Nephron (organoid): ENCODE measurements around the gene NDUFC2.
"Not testable (repeated sequence)": the region's sequence is repeated elsewhere in the genome, so short reads cannot be mapped to it uniquely, and the experiment has no call there.

Source experiments
- H3K27ac Mint-ChIP-seq, 3 experiments: 2 replicates each; pipeline ENCODE4 v1.8.0; 2020; ENCODE audit warnings: mixed read lengths in 3 of 3, mild to moderate bottlenecking in 2 of 3, moderate library complexity in 1 of 3
- H3K27me3 Mint-ChIP-seq: 2 replicates; pipeline ENCODE4 v1.8.0; 2021; ENCODE audit warnings: low read depth, mild to moderate bottlenecking, moderate library complexity, mixed read lengths
- H3K36me3 Mint-ChIP-seq: 2 replicates; pipeline ENCODE4 v1.8.0; 2020; ENCODE audit warnings: low read depth, mixed read lengths
- H3K4me1 Mint-ChIP-seq: 2 replicates; pipeline ENCODE4 v1.8.0; 2020; ENCODE audit warnings: mixed read lengths
- H3K4me3 Mint-ChIP-seq, 3 experiments: 2 replicates each; pipeline ENCODE4 v1.8.0; 2020; ENCODE audit warnings: mild to moderate bottlenecking in 3 of 3, mixed read lengths in 3 of 3, moderate library complexity in 2 of 3
- H3K9me3 Mint-ChIP-seq: 2 replicates; pipeline ENCODE4 v1.8.0; 2020; ENCODE audit warnings: mixed read lengths
- TF ChIP-seq, protein P1 (sequence below), 3 experiments: fragments of 200-600 bp; sonication (generic); IDR thresholded peaks; one replicate each; pipeline ENCODE4 v1.5.0; 2021; ENCODE audit warnings: antibody characterized with exemption in 3 of 3; ENCODE audit not compliant: unreplicated experiment in 3 of 3

The NDUFC2 gene

DNA sequence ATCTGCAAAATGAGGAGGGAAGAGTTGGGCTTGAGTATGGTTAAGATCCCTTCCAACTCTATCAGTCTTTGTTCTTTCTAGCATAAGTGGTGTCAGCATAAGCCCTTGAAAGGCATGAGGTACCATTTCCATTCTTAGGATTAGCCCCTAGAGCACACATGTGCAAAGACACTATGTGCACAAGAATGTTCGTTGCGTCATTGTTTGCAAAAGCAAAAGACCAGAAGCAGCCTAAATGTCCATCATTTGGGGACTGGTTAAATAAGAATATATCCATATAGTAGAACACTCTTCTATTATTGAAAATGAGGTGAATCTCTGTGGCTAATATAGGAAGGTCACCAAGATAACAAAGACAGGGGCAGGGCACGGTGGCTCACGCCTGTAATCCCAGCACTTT lies 46.6 kb downstream of the NDUFC2 start:
- peaks cover 4% of the 10 kb centered on the region for H3K27me3 Mint-ChIP-seq
- H3K36me3 Mint-ChIP-seq = no peaks in the 10 kb centered on the region
- TF ChIP-seq, protein P1, sequence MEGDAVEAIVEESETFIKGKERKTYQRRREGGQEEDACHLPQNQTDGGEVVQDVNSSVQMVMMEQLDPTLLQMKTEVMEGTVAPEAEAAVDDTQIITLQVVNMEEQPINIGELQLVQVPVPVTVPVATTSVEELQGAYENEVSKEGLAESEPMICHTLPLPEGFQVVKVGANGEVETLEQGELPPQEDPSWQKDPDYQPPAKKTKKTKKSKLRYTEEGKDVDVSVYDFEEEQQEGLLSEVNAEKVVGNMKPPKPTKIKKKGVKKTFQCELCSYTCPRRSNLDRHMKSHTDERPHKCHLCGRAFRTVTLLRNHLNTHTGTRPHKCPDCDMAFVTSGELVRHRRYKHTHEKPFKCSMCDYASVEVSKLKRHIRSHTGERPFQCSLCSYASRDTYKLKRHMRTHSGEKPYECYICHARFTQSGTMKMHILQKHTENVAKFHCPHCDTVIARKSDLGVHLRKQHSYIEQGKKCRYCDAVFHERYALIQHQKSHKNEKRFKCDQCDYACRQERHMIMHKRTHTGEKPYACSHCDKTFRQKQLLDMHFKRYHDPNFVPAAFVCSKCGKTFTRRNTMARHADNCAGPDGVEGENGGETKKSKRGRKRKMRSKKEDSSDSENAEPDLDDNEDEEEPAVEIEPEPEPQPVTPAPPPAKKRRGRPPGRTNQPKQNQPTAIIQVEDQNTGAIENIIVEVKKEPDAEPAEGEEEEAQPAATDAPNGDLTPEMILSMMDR (IDR thresholded peaks at IDR 0.05; ENCODE audit: unreplicated experiment in 3 of 3) = no peak
- H3K9me3 Mint-ChIP-seq = no peaks in the 10 kb centered on the region
- H3K4me1 Mint-ChIP-seq = peaks cover 32% of the 10 kb centered on the region
- peak overlapping the region; percentile 21 to 78 (median 57) for H3K27ac Mint-ChIP-seq
- H3K4me3 Mint-ChIP-seq = no peak overlapping the region

DNA sequence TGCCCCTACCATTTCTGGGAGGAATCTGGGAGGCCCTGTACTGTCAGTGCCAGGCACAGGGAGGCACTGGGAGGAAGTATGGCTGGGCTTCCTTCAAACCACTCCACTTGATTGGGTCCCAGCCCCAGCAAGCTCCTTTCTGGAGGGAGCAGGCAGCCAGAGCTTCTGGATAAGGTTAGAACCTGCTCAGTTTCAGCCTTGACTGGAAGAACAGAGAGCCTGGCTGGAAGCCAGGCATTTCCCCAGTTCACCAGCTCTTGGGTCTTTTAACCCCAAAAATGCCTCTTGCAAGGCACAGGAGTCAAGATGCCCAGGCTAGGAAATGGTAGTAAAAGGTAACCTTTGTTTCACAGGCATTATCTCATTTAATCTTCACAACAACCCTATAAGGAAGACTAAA lies 47.6 kb downstream of the NDUFC2 start:
- H3K27ac Mint-ChIP-seq = peak overlapping the region in 1 of 3 experiments; percentile 62
- no peak overlapping the region for H3K4me3 Mint-ChIP-seq
- no peaks in the 10 kb centered on the region for H3K36me3 Mint-ChIP-seq
- H3K9me3 Mint-ChIP-seq = no peaks in the 10 kb centered on the region
- H3K27me3 Mint-ChIP-seq = peaks cover 4% of the 10 kb centered on the region
- peaks cover 34% of the 10 kb centered on the region for H3K4me1 Mint-ChIP-seq
- TF ChIP-seq, protein P1 (IDR thresholded peaks at IDR 0.05; ENCODE audit: unreplicated experiment in 3 of 3) = no peak

DNA sequence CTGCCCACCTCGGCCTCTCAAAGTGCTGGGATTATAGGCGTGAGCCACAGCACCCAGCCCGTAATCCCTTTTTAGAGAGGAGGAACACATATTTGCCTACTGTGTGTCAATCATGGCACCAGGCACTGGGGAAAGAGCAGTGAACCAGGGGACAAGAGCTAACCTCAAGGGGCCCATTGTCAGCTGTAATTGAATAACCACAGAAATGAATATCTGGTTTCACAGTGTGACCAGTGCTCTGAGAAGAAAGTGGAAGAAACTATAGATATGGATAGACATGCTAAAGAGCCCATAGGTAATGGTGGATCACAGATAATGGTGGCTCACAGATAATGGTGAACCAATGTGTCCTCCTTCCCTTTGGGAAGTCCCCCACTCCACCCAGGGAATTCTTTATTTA lies 48.0 kb downstream of the NDUFC2 start:
- Mint-ChIP-seq H3K4me3 (no peak overlapping the region), H3K27me3 (peaks cover 4% of the 10 kb centered on the region), H3K4me1 (peaks cover 34% of the 10 kb centered on the region), H3K36me3 (no peaks in the 10 kb centered on the region), H3K9me3 (no peaks in the 10 kb centered on the region), H3K27ac (peak overlapping the region; percentile 50 to 87 (median 62))
- TF ChIP-seq, protein P1 (IDR thresholded peaks at IDR 0.05; ENCODE audit: unreplicated experiment in 3 of 3) = no peak

DNA sequence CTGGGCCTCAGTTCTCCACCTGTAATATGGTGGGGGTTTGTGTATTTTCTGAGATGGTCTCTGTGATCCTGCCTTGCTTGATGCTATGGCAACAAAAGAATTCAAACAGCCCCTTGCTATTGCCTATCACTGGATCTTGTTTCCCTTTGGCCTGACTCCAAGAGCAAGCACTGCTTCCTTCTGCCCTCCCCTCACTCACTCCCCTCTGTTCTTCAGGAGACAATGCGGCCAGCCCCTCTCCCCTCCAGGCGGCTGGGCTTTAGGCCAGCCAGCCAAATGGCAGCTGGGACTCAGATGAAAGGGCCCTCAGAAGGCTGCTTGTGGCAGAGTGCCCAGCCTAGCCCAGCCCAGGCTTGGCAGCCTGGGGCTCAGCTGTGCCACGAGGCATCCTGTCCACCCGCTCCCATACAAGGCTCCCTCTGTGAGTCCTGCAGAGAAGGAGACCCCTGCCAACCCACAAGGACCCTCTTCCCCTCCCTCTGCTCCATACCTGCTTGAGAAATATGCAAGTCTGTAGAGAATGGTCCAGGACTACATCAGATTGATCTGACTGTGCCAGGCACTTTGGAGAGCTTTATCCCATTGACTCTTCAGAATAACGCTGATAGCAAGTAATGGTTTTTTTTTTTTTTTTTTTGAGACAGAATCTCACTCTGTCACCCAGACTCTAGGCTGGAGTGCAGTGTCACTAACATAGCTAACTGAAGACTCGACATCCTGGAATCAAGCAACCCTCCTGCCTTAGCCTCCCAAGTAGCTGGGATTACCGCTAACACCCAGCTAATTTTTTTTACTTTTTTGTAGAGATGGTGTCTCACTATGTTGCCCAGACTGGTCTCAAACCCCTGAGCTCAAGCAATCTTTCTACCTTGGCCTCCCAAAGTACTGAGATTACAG lies 49.0 kb downstream of the NDUFC2 start:
- Mint-ChIP-seq H3K27ac (peak overlapping the region; percentile 88 to 92 (median 91)), H3K36me3 (no peaks in the 10 kb centered on the region), H3K27me3 (peaks cover 4% of the 10 kb centered on the region), H3K9me3 (no peaks in the 10 kb centered on the region), H3K4me1 (peaks cover 34% of the 10 kb centered on the region), H3K4me3 (peak overlapping the region in 1 of 3 experiments; percentile 4)
- TF ChIP-seq, protein P1 (IDR thresholded peaks at IDR 0.05; ENCODE audit: unreplicated experiment in 3 of 3) = no peak

DNA sequence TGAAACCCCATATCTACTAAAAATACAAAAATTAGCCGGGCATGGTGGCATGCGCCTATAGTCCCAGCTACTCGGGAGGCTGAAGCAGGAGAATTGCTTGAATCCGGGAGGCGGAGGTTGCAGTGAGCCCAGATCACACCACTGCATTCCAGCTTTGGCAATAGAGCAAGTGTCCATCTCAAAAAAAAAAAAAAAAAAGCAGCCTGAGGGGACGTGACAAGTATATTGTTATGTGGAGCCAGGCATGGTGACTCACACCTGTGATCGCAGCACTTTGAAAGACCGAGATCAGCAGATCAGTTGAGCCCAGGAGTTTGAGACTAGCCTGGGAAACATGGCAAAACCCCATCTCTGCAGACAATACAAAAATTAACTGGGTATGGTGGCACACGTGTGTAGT lies 51.2 kb downstream of the NDUFC2 start:
- H3K27ac Mint-ChIP-seq = peak overlapping the region; percentile 4 to 67 (median 52)
- H3K27me3 Mint-ChIP-seq, H3K36me3 Mint-ChIP-seq, H3K9me3 Mint-ChIP-seq, H3K4me3 Mint-ChIP-seq: not testable (repeated sequence)
- H3K4me1 Mint-ChIP-seq = peaks cover 29% of the 10 kb centered on the region

DNA sequence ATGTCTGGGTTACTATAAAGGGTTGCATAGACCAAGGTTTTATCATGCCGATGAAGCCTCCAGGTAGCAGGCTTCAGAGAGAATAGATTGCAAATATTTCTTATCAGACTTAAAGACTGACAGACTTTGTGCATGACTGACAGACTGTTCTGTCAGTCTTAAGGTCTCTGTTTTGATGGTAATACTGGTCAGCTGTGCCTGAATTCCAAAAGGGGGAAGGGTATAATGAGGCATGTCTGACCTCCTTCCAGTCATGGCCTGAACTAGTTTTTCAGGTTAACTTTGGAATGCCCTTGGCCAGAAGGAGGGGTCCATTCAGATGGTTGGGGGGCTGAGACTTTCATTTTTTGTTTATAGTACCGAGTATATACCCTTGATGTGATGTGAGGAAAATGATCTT lies 51.9 kb downstream of the NDUFC2 start:
- no peak overlapping the region for H3K4me3 Mint-ChIP-seq

More for the DNA sequence above, 51.9 kb downstream of the NDUFC2 start:
- TF ChIP-seq, protein P1 (IDR thresholded peaks at IDR 0.05; ENCODE audit: unreplicated experiment in 3 of 3) = no peak
- H3K27me3 Mint-ChIP-seq = peaks cover 4% of the 10 kb centered on the region
- H3K27ac Mint-ChIP-seq = peak overlapping the region in 2 of 3 experiments; percentile 31 to 52
- no peaks in the 10 kb centered on the region for H3K9me3 Mint-ChIP-seq
- no peaks in the 10 kb centered on the region for H3K36me3 Mint-ChIP-seq
- peaks cover 27% of the 10 kb centered on the region for H3K4me1 Mint-ChIP-seq
